A673 (cell line): ENCODE data around the gene HDAC8.

Experiments
- CTCF ChIP-seq: fragments of 300-800, 200-600 bp; sonication (generic); conservative IDR thresholded peaks from 2 replicates; pipeline ENCODE4 v1.5.1; 2017; ENCODE audit warnings: low read depth, mild to moderate bottlenecking, antibody characterized with exemption, low read length, moderate library complexity, mixed read lengths
- EZH2 ChIP-seq: fragments of 200-600 bp; sonication (generic); IDR thresholded peaks from 2 replicates; pipeline ENCODE4 v1.6.1; 2017; ENCODE audit warnings: borderline replicate concordance, low read depth, mild to moderate bottlenecking, mixed read lengths, antibody characterized with exemption, low read length; ENCODE audit not compliant: poor library complexity, severe bottlenecking

- TF ChIP-seq CTCF (no peak), EZH2 (no peak)
These were observed 163.8 kb downstream of the HDAC8 start for GRCh38 chrX:72408885-72409284.
